Esophagus squamous epithelium (tissue), 5 donors: ENCODE data around the gene LCAT. TPM values are rescaled to one million over a fixed set of nuclear protein-coding genes. Genes with fewer than 3 reads are reported as not detected.

ENCODE experiments used
- DNase-seq: peaks from one replicate; lab custom pipeline; 2025; lab: John Stamatoyannopoulos, UW
- H3K27ac ChIP-seq, 4 donors: fragments of 200-600 bp; sonication (generic); one replicate each; pipeline ENCODE4 v1.5.1; 2016 to 2019; ENCODE audit warnings: mild to moderate bottlenecking in 1 of 4
- H3K27me3 ChIP-seq, 4 donors: fragments of 200-600 bp; sonication (generic); 1 replicate in 3 of 4; 2 replicates in 1 of 4; pipeline versions ENCODE4 v1.5.1 to v1.6.0; 2017 to 2021; ENCODE audit warnings: antibody characterized with exemption in 1 of 4
- H3K36me3 ChIP-seq, 3 donors: fragments of 200-600 bp; sonication (generic); one replicate each; pipeline ENCODE4 v1.5.1; 2016 to 2019
- H3K4me1 ChIP-seq, 3 donors: fragments of 200-600 bp; sonication (generic); one replicate each; pipeline ENCODE4 v1.5.1; 2017 to 2019
- H3K4me3 ChIP-seq, 4 donors: fragments of 200-600 bp; sonication (generic); 1 replicate in 3 of 4; 2 replicates in 1 of 4; pipeline ENCODE4 v1.5.1; 2016 to 2019; ENCODE audit warnings: mild to moderate bottlenecking in 2 of 4, moderate library complexity in 1 of 4
- H3K9me3 ChIP-seq, 3 donors: fragments of 200-600 bp; sonication (generic); one replicate each; pipeline ENCODE4 v1.5.1; 2016 to 2019
- CTCF ChIP-seq, 6 experiments: fragments of 450-650 bp in 4 of 6; fragments of 200-600 bp in 2 of 6; sonication (generic) in 2 of 6; IDR thresholded peaks; one replicate each; pipeline ENCODE4 v1.5.1; 2016 to 2019; ENCODE audit warnings: antibody characterized with exemption in 6 of 6, mild to moderate bottlenecking in 4 of 6, moderate library complexity in 4 of 6
- POLR2A ChIP-seq, 4 donors: fragments of 450-650 bp; IDR thresholded peaks; one replicate each; pipeline ENCODE4 v1.6.1; 2017; ENCODE audit warnings: antibody characterized with exemption in 4 of 4, mild to moderate bottlenecking in 4 of 4, moderate library complexity in 3 of 4
- WGBS, 2 donors: methylation state at CpG; one replicate each; pipeline ENCODE4 v1.1.5; 2018; 5-methylcytosine and 5-hydroxymethylcytosine counted together
- intact Hi-C: fragments of 100-400 bp; cut with DNase I; formaldehyde crosslinking; loops from one replicate; pipeline ENCODE4 v1.15.0; 2022
- total RNA-seq, 4 donors: library from RNA; depleted of rRNA; stranded (reverse); fragments of >200 nt; gene quantifications; one replicate each; pipeline ENCODE4 v1.1.0, GENCODE V29; 2016
- donor health status: DM: yes; HTN: yes; CAD: no.

LCAT gene
- total RNA-seq, 4 donors from 2014 or later, result 1.2 to 12.4 (median 3.8) TPM

- no peaks in the 10 kb centered on the region for H3K36me3 ChIP-seq
- WGBS, 2 donors, result 0 to 2% methylated on average over 10 to 13 of the region's 90 CpGs
- peaks cover 25 to 56% (median 47%) of the 10 kb centered on the region in 3 donors for H3K4me1 ChIP-seq
- peak; percentile 80 for DNase-seq
- H3K27me3 ChIP-seq, result no peaks in the 10 kb centered on the region
- TF ChIP-seq CTCF (IDR thresholded peaks at IDR 0.05) (no peak), POLR2A (IDR thresholded peaks at IDR 0.05) (peak in 3 of 4 donors; percentile 58 to 90 (median 82))
- peak within 1 kb of the TSS; percentile 93 to 99 (median 98) for H3K27ac ChIP-seq
- peak within 1 kb of the TSS; percentile 76 to 99 (median 95) for H3K4me3 ChIP-seq
- intact Hi-C loops, result no loop called here
- no peaks in the 10 kb centered on the region for H3K9me3 ChIP-seq
Measured at GRCh38 chr16:67892899-67893742, 50.8 kb downstream of the LCAT start, which contains the start of gene PSKH1. TSS of gene PSKH1 (plus strand) at chr16:67893254. CDS start at chr16:67908750, 15,496 bp downstream.

DNA sequence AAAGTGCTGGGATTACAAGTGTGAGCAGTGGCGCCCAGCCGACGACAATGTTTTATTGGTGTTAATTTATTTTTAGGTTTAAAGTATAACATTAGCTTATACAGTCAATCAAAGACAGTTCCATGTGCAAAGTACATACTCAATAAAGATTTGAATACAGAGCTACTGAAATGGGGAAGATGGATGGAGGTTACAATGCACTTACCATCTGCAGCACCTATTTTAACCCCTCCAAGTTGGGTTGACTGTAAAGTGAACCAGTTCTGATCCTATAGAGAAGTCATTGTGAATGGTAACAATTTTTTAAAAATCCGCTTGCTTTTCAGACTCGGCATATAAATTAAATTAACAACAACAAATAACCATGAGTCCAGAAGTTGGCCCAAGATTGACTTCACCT lies 51.5 kb downstream of the LCAT start:
- peak overlapping the region; percentile 76 to 99 (median 95) for H3K4me3 ChIP-seq
- peak overlapping the region in 3 of 4 donors; percentile 93 to 99 (median 97) for H3K27ac ChIP-seq

More for the DNA sequence above, 51.5 kb downstream of the LCAT start:
- TF ChIP-seq CTCF (IDR thresholded peaks at IDR 0.05) (no peak), POLR2A (IDR thresholded peaks at IDR 0.05) (no peak)
- H3K4me1 ChIP-seq, result peaks cover 21 to 48% (median 39%) of the 10 kb centered on the region in 3 donors
- no peaks in the 10 kb centered on the region for H3K9me3 ChIP-seq
- 42 to 63% methylated on average over 5 of the region's 5 CpGs for WGBS, 2 donors
- H3K27me3 ChIP-seq, result no peaks in the 10 kb centered on the region
- intact Hi-C loops, result no loop called here
- no peaks in the 10 kb centered on the region for H3K36me3 ChIP-seq
- DNase-seq, result no peak

Other genes starting within 250 kb of the LCAT start
- 10 to 100 TPM; 26.1 to 63.3 (median 37.3) TPM for gene GFOD2, start 224.8 kb downstream of the LCAT start, total RNA-seq
- 10 to 100 TPM in 2 of 4 donors, 1 to 10 TPM in 2; 6.4 to 12.9 (median 10.8) TPM for gene RANBP10, start 137.6 kb downstream of the LCAT start, total RNA-seq
- under 1 TPM; 0.15 to 0.97 (median 0.72) TPM for gene TSNAXIP1, start 137.2 kb downstream of the LCAT start, total RNA-seq
- 10 to 100 TPM; 35.8 to 48.8 (median 42.1) TPM for gene THAP11, start 101.8 kb downstream of the LCAT start, total RNA-seq
- gene NUTF2, start 97.2 kb downstream of the LCAT start, total RNA-seq, result 10 to 100 TPM; 41.4 to 85.1 (median 63.7) TPM
- 10 to 100 TPM; 12.3 to 42.7 (median 19.6) TPM for gene CENPT, start 96.4 kb downstream of the LCAT start, total RNA-seq
- gene EDC4, start 71.1 kb downstream of the LCAT start, total RNA-seq, result 10 to 100 TPM; 26.5 to 46.9 (median 37.0) TPM
- under 1 TPM in 2 of 4 donors, not detected in 2; 0.57 to 0.99 TPM for gene NRN1L, start 59.2 kb downstream of the LCAT start, total RNA-seq
- 10 to 100 TPM in 3 of 4 donors, 1 to 10 TPM in 1; 8.5 to 18.3 (median 13.8) TPM for gene PSKH1, start 50.9 kb downstream of the LCAT start, total RNA-seq
- 1 to 10 TPM in 2 of 4 donors, not detected in 2; 1.2 to 1.8 TPM for gene CTRL, start 12.3 kb downstream of the LCAT start, total RNA-seq
- 10 to 100 TPM; 20.7 to 28.4 (median 25.3) TPM for gene PSMB10, start 7.3 kb downstream of the LCAT start, total RNA-seq
- gene SLC12A4, start 24.5 kb upstream of the LCAT start, total RNA-seq, result 10 to 100 TPM in 2 of 4 donors, 1 to 10 TPM in 2; 7.4 to 29.8 (median 18.2) TPM
- not detected for gene DPEP3, start 36.4 kb upstream of the LCAT start, total RNA-seq
- 1 to 10 TPM in 2 of 4 donors, under 1 TPM in 1, not detected in 1; 0.18 to 6.2 (median 4.0) TPM for gene DPEP2, start 55.4 kb upstream of the LCAT start, total RNA-seq
- not detected for gene DPEP2NB, start 71.8 kb upstream of the LCAT start, total RNA-seq
- 10 to 100 TPM in 3 of 4 donors, 1 to 10 TPM in 1; 9.7 to 12.8 (median 11.6) TPM for gene DDX28, start 79.1 kb upstream of the LCAT start, total RNA-seq
- gene DUS2, start 79.2 kb upstream of the LCAT start, total RNA-seq, result 10 to 100 TPM in 3 of 4 donors, 1 to 10 TPM in 1; 9.9 to 26.1 (median 14.7) TPM
- 10 to 100 TPM; 18.6 to 30.9 (median 20.5) TPM for gene NFATC3, start 141.2 kb upstream of the LCAT start, total RNA-seq